Measurements from ENCODE around the gene MIF4GD.

The MIF4GD gene

GRCh38 chr17:75228847-75229246 is 42.2 kb downstream of the MIF4GD start:
- Histone ChIP-seq H3K9me3 (ENCODE audit: control insufficient read depth, insufficient read depth, low read depth, low read length) (no peaks in the 10 kb centered on the region), H3K27me3 (ENCODE audit: control insufficient read depth, insufficient read depth, low read length) (no peaks in the 10 kb centered on the region), H3K27ac (ENCODE audit: low read depth, low read length) (no peak overlapping the region), H3K36me3 (ENCODE audit: control insufficient read depth, insufficient read depth, low read length) (peaks cover 83% of the 10 kb centered on the region), H3K9ac (ENCODE audit: low read length) (no peak overlapping the region), H3K4me3 (ENCODE audit: low read depth, low read length) (no peak overlapping the region), H3K4me1 (ENCODE audit: control insufficient read depth, insufficient read depth, low read length) (no peaks in the 10 kb centered on the region)

- H3K4me1 ChIP-seq (ENCODE audit: control insufficient read depth, insufficient read depth, low read length) = no peaks in the 10 kb centered on the region
- H3K27ac ChIP-seq (ENCODE audit: low read depth, low read length) = no peak overlapping the region
- H3K4me3 ChIP-seq (ENCODE audit: low read depth, low read length) = no peak overlapping the region
- no peaks in the 10 kb centered on the region for H3K9me3 ChIP-seq (ENCODE audit: control insufficient read depth, insufficient read depth, low read depth, low read length)
- peaks cover 84% of the 10 kb centered on the region for H3K36me3 ChIP-seq (ENCODE audit: control insufficient read depth, insufficient read depth, low read length)
- no peaks in the 10 kb centered on the region for H3K27me3 ChIP-seq (ENCODE audit: control insufficient read depth, insufficient read depth, low read length)
- H3K9ac ChIP-seq (ENCODE audit: low read length) = no peak overlapping the region
Observed at GRCh38 chr17:75228305-75228704, 42.7 kb downstream of the MIF4GD start.

GRCh38 chr17:75227729-75228128 is 43.3 kb downstream of the MIF4GD start:
- no peaks in the 10 kb centered on the region for H3K4me1 ChIP-seq (ENCODE audit: control insufficient read depth, insufficient read depth, low read length)
- H3K27me3 ChIP-seq (ENCODE audit: control insufficient read depth, insufficient read depth, low read length) = no peaks in the 10 kb centered on the region
- no peak overlapping the region for H3K4me3 ChIP-seq (ENCODE audit: low read depth, low read length)
- H3K27ac ChIP-seq (ENCODE audit: low read depth, low read length) = no peak overlapping the region
- no peaks in the 10 kb centered on the region for H3K9me3 ChIP-seq (ENCODE audit: control insufficient read depth, insufficient read depth, low read depth, low read length)
- peaks cover 83% of the 10 kb centered on the region for H3K36me3 ChIP-seq (ENCODE audit: control insufficient read depth, insufficient read depth, low read length)
- H3K9ac ChIP-seq (ENCODE audit: low read length) = no peak overlapping the region

GRCh38 chr17:75225016-75225415 is 46.0 kb downstream of the MIF4GD start:
- Histone ChIP-seq H3K4me3 (ENCODE audit: low read depth, low read length) (no peak overlapping the region), H3K4me1 (ENCODE audit: control insufficient read depth, insufficient read depth, low read length) (no peaks in the 10 kb centered on the region), H3K9me3 (ENCODE audit: control insufficient read depth, insufficient read depth, low read depth, low read length) (no peaks in the 10 kb centered on the region), H3K27ac (ENCODE audit: low read depth, low read length) (no peak overlapping the region), H3K9ac (ENCODE audit: low read length) (no peak overlapping the region), H3K36me3 (ENCODE audit: control insufficient read depth, insufficient read depth, low read length) (peaks cover 72% of the 10 kb centered on the region), H3K27me3 (ENCODE audit: control insufficient read depth, insufficient read depth, low read length) (no peaks in the 10 kb centered on the region)

- Histone ChIP-seq H3K4me3 (ENCODE audit: low read depth, low read length) (no peak overlapping the region), H3K27ac (ENCODE audit: low read depth, low read length) (no peak overlapping the region), H3K9ac (ENCODE audit: low read length) (no peak overlapping the region), H3K36me3 (ENCODE audit: control insufficient read depth, insufficient read depth, low read length) (peaks cover 76% of the 10 kb centered on the region), H3K4me1 (ENCODE audit: control insufficient read depth, insufficient read depth, low read length) (no peaks in the 10 kb centered on the region), H3K27me3 (ENCODE audit: control insufficient read depth, insufficient read depth, low read length) (no peaks in the 10 kb centered on the region), H3K9me3 (ENCODE audit: control insufficient read depth, insufficient read depth, low read depth, low read length) (no peaks in the 10 kb centered on the region)
Observed at GRCh38 chr17:75219815-75220214, 51.2 kb downstream of the MIF4GD start.

- Histone ChIP-seq H3K4me1 (ENCODE audit: control insufficient read depth, insufficient read depth, low read length) (no peaks in the 10 kb centered on the region), H3K9ac (ENCODE audit: low read length) (no peak overlapping the region), H3K9me3 (ENCODE audit: control insufficient read depth, insufficient read depth, low read depth, low read length) (no peaks in the 10 kb centered on the region), H3K4me3 (ENCODE audit: low read depth, low read length) (no peak overlapping the region), H3K27me3 (ENCODE audit: control insufficient read depth, insufficient read depth, low read length) (no peaks in the 10 kb centered on the region), H3K27ac (ENCODE audit: low read depth, low read length) (no peak overlapping the region), H3K36me3 (ENCODE audit: control insufficient read depth, insufficient read depth, low read length) (peaks cover 80% of the 10 kb centered on the region)
Observed at GRCh38 chr17:75218131-75218530, 52.9 kb downstream of the MIF4GD start.

Data from HUES6 (cell line).